RWPE1 (cell line): ENCODE results near the gene P3H2.

Source experiments
- CTCF ChIA-PET: fragments of 350-600 bp; sonication (Branson Sonifier 250); formaldehyde crosslinking; extraction: SDS; loops from one replicate; lab custom pipeline; 2021; lab: Yijun Ruan, JAX
- POLR2A ChIA-PET: fragments of 400-600 bp; formaldehyde crosslinking; extraction: SDS; loops from one replicate; lab custom pipeline; 2020; ENCODE audit warnings: antibody characterized with exemption; ENCODE audit not compliant: low non-redundant PET; lab: Yijun Ruan, JAX
- DNase-seq: peaks from one replicate; pipeline ENCODE4 v3.0.0; 2012; ENCODE audit warnings: low spot score
- H3K27ac ChIP-seq: fragments of 450-650 bp; 2 replicates; pipeline ENCODE4 v1.5.1; 2017
- TF ChIP-seq, protein P1 (sequence below): fragments of 450-650 bp; conservative IDR thresholded peaks from 2 replicates; pipeline ENCODE4 v1.5.1; 2017; ENCODE audit warnings: low read depth, mild to moderate bottlenecking

The P3H2 gene

DNA sequence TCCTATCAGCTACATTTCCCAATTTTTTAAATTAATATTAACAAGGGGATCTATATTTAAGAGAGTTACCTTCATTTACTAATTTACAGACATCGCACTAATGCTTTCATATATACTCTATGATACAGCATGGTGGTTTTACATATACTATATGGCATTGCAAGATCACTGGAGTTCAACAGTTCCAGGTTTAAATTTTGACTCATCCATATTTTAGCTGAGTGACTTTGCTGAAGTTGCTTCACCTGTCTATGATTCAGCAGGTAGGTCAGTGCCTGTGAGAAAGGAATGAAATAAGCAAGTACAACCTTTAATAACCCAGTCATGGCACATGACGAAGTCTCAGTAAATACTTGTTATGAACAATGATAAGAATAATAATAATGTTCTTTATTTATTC is 211.1 kb downstream of the P3H2 start:
- POLR2A ChIA-PET, result no interaction called here
- no peak overlapping the region for H3K27ac ChIP-seq
- TF ChIP-seq, protein P1, sequence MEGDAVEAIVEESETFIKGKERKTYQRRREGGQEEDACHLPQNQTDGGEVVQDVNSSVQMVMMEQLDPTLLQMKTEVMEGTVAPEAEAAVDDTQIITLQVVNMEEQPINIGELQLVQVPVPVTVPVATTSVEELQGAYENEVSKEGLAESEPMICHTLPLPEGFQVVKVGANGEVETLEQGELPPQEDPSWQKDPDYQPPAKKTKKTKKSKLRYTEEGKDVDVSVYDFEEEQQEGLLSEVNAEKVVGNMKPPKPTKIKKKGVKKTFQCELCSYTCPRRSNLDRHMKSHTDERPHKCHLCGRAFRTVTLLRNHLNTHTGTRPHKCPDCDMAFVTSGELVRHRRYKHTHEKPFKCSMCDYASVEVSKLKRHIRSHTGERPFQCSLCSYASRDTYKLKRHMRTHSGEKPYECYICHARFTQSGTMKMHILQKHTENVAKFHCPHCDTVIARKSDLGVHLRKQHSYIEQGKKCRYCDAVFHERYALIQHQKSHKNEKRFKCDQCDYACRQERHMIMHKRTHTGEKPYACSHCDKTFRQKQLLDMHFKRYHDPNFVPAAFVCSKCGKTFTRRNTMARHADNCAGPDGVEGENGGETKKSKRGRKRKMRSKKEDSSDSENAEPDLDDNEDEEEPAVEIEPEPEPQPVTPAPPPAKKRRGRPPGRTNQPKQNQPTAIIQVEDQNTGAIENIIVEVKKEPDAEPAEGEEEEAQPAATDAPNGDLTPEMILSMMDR, result no peak
- CTCF ChIA-PET, result no interaction called here
- peak; percentile 78 for DNase-seq

DNA sequence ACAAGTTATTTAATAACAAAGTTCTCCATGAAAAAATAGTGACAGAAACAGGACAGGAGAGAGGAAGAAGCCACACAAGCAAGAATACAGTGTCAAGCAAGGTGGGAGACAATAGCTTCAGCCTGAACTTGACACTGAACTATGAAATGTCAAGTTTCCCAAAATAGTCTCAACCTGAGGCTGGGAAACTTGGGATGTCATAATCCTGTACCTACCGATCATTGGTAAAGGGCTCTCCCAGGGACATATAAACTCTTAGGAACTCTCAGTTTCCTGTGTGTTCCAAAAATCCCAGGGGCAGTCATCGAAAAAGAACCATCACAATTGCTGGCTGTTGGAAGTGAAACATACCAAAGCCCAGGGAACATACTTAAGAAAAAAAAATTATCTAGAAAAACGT is 211.6 kb downstream of the P3H2 start:
- TF ChIP-seq, protein P1, result no peak
- ChIA-PET CTCF (interaction anchor here (0.6 kb wide), 1 partner anchor 26 kb away, joined by 3 read pairs; no protein-coding TSS in a partner anchor), POLR2A (no interaction called here)
- no peak for DNase-seq
- H3K27ac ChIP-seq, result no peak overlapping the region

DNA sequence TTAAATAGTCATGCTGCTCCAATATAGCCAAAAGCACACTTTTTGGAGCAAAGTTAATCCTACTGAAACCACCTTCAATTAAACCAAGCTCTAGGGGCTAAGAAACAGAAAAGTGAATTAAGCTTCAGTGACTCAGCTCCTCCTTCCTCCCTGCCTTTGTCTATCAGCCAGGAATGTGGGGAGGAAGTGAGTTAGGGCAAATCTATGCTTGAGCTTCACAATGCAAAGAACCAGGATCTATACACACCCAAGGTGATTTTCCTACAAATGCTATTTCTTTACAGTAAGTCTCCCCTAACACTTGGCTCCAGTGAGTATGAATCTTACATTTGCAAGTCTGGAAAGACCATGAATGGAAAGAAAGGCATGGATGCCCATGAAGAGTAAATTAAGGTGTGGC is 212.1 kb downstream of the P3H2 start:
- ChIA-PET POLR2A (no interaction called here), CTCF (interaction anchor here (0.6 kb wide), 1 partner anchor 25 kb away, joined by 3 read pairs; no protein-coding TSS in a partner anchor)
- TF ChIP-seq, protein P1, result no peak
- peak; percentile 75 for DNase-seq
- H3K27ac ChIP-seq, result no peak overlapping the region

DNA sequence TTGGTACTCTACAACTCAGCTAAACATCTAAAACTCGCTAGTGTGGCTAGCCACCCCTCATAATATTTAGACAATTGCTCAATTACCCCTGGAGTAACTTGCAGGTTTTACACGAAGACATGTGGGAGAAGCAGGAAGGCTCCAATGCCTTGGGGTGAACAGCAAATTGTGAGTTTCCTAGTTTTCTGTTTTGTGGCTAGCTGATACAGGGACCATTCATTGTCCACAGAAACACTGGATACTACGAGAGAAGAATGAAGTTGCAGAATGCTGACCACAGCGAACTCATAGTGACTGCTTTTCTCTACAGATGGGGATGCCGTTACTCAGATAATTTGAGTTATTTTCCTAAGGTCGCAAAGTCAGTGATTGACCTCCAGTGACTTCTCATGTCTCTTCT is 212.9 kb downstream of the P3H2 start:
- TF ChIP-seq, protein P1, result no peak
- ChIA-PET CTCF (interaction anchor here (0.7 kb wide), 1 partner anchor 210 kb away, joined by 3 read pairs; no protein-coding TSS in a partner anchor), POLR2A (no interaction called here)
- no peak for DNase-seq
- no peak overlapping the region for H3K27ac ChIP-seq
